ENCODE results near the gene URAD. TPM values are rescaled to one million over a fixed set of nuclear protein-coding genes. Genes with fewer than 3 reads are reported as not detected.
"Not testable (repeated sequence)": the region's sequence is repeated elsewhere in the genome, so short reads cannot be mapped to it uniquely, and the experiment has no call there.

The URAD gene
- total RNA-seq, 2 experiments from 2014 or later, result not detected

GRCh38 chr13:27973291-27973690, 15.2 kb downstream of the URAD start:
- CTCF ChIA-PET, result no interaction called here
- POLR2A ChIA-PET, result no interaction called here

- POLR2A ChIA-PET, result no interaction called here
- CTCF ChIA-PET, result no interaction called here
These were observed 16.0 kb downstream of the URAD start for GRCh38 chr13:27972478-27972820.

GRCh38 chr13:27971776-27972477, 16.6 kb downstream of the URAD start:
- POLR2A ChIA-PET, result no interaction called here

GRCh38 chr13:27971236-27971645, 17.3 kb downstream of the URAD start:
- ChIA-PET POLR2A (no interaction called here), CTCF (interaction anchor here (1.3 kb wide), 1 partner anchor 17 kb away, joined by 3 read pairs; no protein-coding TSS in a partner anchor)

More at GRCh38 chr13:27971776-27972477, 16.6 kb downstream of the URAD start:
- CTCF ChIA-PET, result interaction anchor here (1.3 kb wide), 1 partner anchor 18 kb away, joined by 3 read pairs; no protein-coding TSS in a partner anchor

- ChIA-PET CTCF (interaction anchor here (0.8 to 1.3 kb wide), 2 partner anchors 16 to 17 kb away, joined by 3 to 4 read pairs; no protein-coding TSS in a partner anchor), POLR2A (no interaction called here)
These were observed 17.9 kb downstream of the URAD start for GRCh38 chr13:27970382-27971235.

GRCh38 chr13:27969866-27970229, 18.6 kb downstream of the URAD start:
- CTCF ChIA-PET, result interaction anchor here (0.8 to 1.1 kb wide), 2 partner anchors 16 to 17 kb away, joined by 3 to 4 read pairs; no protein-coding TSS in a partner anchor
- POLR2A ChIA-PET, result no interaction called here

GRCh38 chr13:27969082-27969865, 19.2 kb downstream of the URAD start, which contains the start of gene CDX2:
CDX2 (minus strand) TSS chr13:27969315; CDS start chr13:27969006, 309 bp downstream.
- CTCF ChIA-PET, result interaction anchor here (1.1 kb wide), 1 partner anchor 17 kb away, joined by 3 read pairs; no protein-coding TSS in a partner anchor

GRCh38 chr13:27968316-27969081, 20.0 kb downstream of the URAD start:
- POLR2A ChIA-PET, result no interaction called here
- CTCF ChIA-PET, result interaction anchor here (0.8 to 1.1 kb wide), 2 partner anchors 15 to 18 kb away, joined by 3 to 4 read pairs; no protein-coding TSS in a partner anchor

More at GRCh38 chr13:27969082-27969865, 19.2 kb downstream of the URAD start, which contains the start of gene CDX2:
- POLR2A ChIA-PET, result no interaction called here

- ChIA-PET CTCF (interaction anchor here (0.8 to 1.0 kb wide), 2 partner anchors 14 to 16 kb away, joined by 3 to 4 read pairs; no protein-coding TSS in a partner anchor), POLR2A (no interaction called here)
These were observed 20.7 kb downstream of the URAD start for GRCh38 chr13:27967736-27968315.

- CTCF ChIA-PET, result interaction anchor here (1.0 kb wide), 1 partner anchor 13 kb away, joined by 3 read pairs; no protein-coding TSS in a partner anchor
- POLR2A ChIA-PET, result no interaction called here
These were observed 21.2 kb downstream of the URAD start for GRCh38 chr13:27967203-27967735.

GRCh38 chr13:27966641-27967202, 21.8 kb downstream of the URAD start:
- ChIA-PET POLR2A (no interaction called here), CTCF (interaction anchor here (1.0 kb wide), 1 partner anchor 13 kb away, joined by 3 read pairs; no protein-coding TSS in a partner anchor)

GRCh38 chr13:27965740-27966640, 22.5 kb downstream of the URAD start:
- CTCF ChIA-PET, result interaction anchor here (1.1 kb wide), 1 partner anchor 18 kb away, joined by 5 read pairs; no protein-coding TSS in a partner anchor
- POLR2A ChIA-PET, result no interaction called here

GRCh38 chr13:27965343-27965739, 23.2 kb downstream of the URAD start:
- ChIA-PET POLR2A (no interaction called here), CTCF (interaction anchor here (1.1 kb wide), 1 partner anchor 19 kb away, joined by 5 read pairs; no protein-coding TSS in a partner anchor)

GRCh38 chr13:27964741-27965323, 23.7 kb downstream of the URAD start:
- POLR2A ChIA-PET, result no interaction called here
- CTCF ChIA-PET, result interaction anchor here (0.6 to 0.9 kb wide), 3 partner anchors 128 to 569 kb away, joined by 3 to 6 read pairs (median 3); no protein-coding TSS in a partner anchor

- POLR2A ChIA-PET, result not testable (repeated sequence)
- CTCF ChIA-PET, result interaction anchor here (0.6 to 0.9 kb wide), 3 partner anchors 127 to 569 kb away, joined by 3 to 6 read pairs (median 3); no protein-coding TSS in a partner anchor
These were observed 24.3 kb downstream of the URAD start for GRCh38 chr13:27964206-27964605.

- CTCF ChIA-PET, result no interaction called here
- POLR2A ChIA-PET, result no interaction called here
These were observed 25.0 kb downstream of the URAD start for GRCh38 chr13:27963491-27963890.

Data from activated CD8-positive, alpha-beta memory T cell treated with anti-CD3 and anti-CD28 coated beads for 36 hours (primary cell).